SK-N-SH treated with all-trans-retinoic acid at 6 μM for 48 hours (cell line): ENCODE data around the gene TAPBP.
"Not testable (repeated sequence)": the region's sequence is repeated elsewhere in the genome, so short reads cannot be mapped to it uniquely, and the experiment has no call there.

Experiments
- ATAC-seq: fragments of 200-7000 bp; cut with Tn5 transposase; 3 replicates; pipeline ENCODE4 v1.9.1; 2020; ENCODE audit warnings: mild to moderate bottlenecking, moderate library complexity
- BACH2 ChIP-seq: fragments of 250-450 bp; sonication (Bioruptor Pico); IDR thresholded peaks from 2 replicates; pipeline ENCODE4 v1.9.0; 2021; ENCODE audit warnings: mild to moderate bottlenecking, borderline replicate concordance
- CREB5 ChIP-seq: fragments of 250-450 bp; sonication (Bioruptor Pico); IDR thresholded peaks from 2 replicates; pipeline ENCODE4 v1.5.1; 2020; ENCODE audit warnings: low read depth, mild to moderate bottlenecking, moderate library complexity
- CSDC2 ChIP-seq: fragments of 250-450 bp; sonication (Bioruptor Pico); IDR thresholded peaks from 2 replicates; pipeline ENCODE4 v1.5.0; 2020; ENCODE audit warnings: mild to moderate bottlenecking, moderate library complexity
- CSRNP3 ChIP-seq: fragments of 250-450 bp; sonication (Bioruptor Pico); IDR thresholded peaks from 2 replicates; pipeline ENCODE4 v1.5.1; 2021; ENCODE audit warnings: mild to moderate bottlenecking, moderate library complexity
- ISL1 ChIP-seq: fragments of 250-450 bp; sonication (Bioruptor Pico); IDR thresholded peaks from 2 replicates; pipeline ENCODE4 v2.1.2; 2022; ENCODE audit warnings: mild to moderate bottlenecking, moderate library complexity
- OSR1 ChIP-seq: fragments of 250-450 bp; sonication (Bioruptor Pico); IDR thresholded peaks from 2 replicates; pipeline ENCODE4 v1.8.0; 2022; ENCODE audit warnings: moderate library complexity, mild to moderate bottlenecking, inconsistent platforms
- PATZ1 ChIP-seq: fragments of 250-450 bp; sonication (Bioruptor Pico); IDR thresholded peaks from 2 replicates; pipeline ENCODE4 v1.8.0; 2020; ENCODE audit warnings: mild to moderate bottlenecking, moderate library complexity, borderline replicate concordance
- POU6F1 ChIP-seq: fragments of 250-450 bp; sonication (Bioruptor Pico); IDR thresholded peaks from 2 replicates; pipeline ENCODE4 v1.8.0; 2021; ENCODE audit warnings: low read depth, mild to moderate bottlenecking, moderate library complexity, borderline replicate concordance
- PPARA ChIP-seq: fragments of 250-450 bp; sonication (Bioruptor Pico); IDR thresholded peaks from 2 replicates; pipeline ENCODE4 v1.5.0; 2020; ENCODE audit warnings: mild to moderate bottlenecking, borderline replicate concordance
- RARB ChIP-seq: fragments of 250-450 bp; sonication (Bioruptor Pico); IDR thresholded peaks from 2 replicates; pipeline ENCODE4 v1.8.0; 2021; ENCODE audit warnings: mild to moderate bottlenecking, moderate library complexity
- SNAI2 ChIP-seq: fragments of 250-450 bp; sonication (Bioruptor Pico); IDR thresholded peaks from 2 replicates; pipeline ENCODE4 v1.5.0; 2020; ENCODE audit warnings: mild to moderate bottlenecking, moderate library complexity
- TCF4 ChIP-seq: fragments of 250-450 bp; sonication (Bioruptor Pico); IDR thresholded peaks from 2 replicates; pipeline ENCODE4 v1.8.0; 2021; ENCODE audit warnings: mild to moderate bottlenecking, moderate library complexity, borderline replicate concordance
- TOX ChIP-seq: fragments of 250-450 bp; sonication (Bioruptor Pico); IDR thresholded peaks from 2 replicates; pipeline ENCODE4 v1.8.0; 2021; ENCODE audit warnings: mild to moderate bottlenecking, moderate library complexity, borderline replicate concordance
- TSHZ2 ChIP-seq: fragments of 250-450 bp; sonication (Bioruptor Pico); IDR thresholded peaks from 2 replicates; pipeline ENCODE4 v1.5.0; 2020; ENCODE audit warnings: mild to moderate bottlenecking, moderate library complexity
- ZC3H10 ChIP-seq: fragments of 250-450 bp; sonication (Bioruptor Pico); IDR thresholded peaks from 2 replicates; pipeline ENCODE4 v1.5.1; 2021; ENCODE audit warnings: mild to moderate bottlenecking, moderate library complexity
- ZFP30 ChIP-seq: fragments of 450-650 bp; formaldehyde crosslinking; IDR thresholded peaks from 2 replicates; pipeline ENCODE4 v1.5.0; 2022; ENCODE audit warnings: mild to moderate bottlenecking, moderate library complexity
- ZNF565 ChIP-seq: fragments of 450-650 bp; formaldehyde crosslinking; conservative IDR thresholded peaks from 2 replicates; pipeline ENCODE4 v1.5.0; 2020; ENCODE audit warnings: low read depth, mild to moderate bottlenecking, moderate library complexity
- ZNF70 ChIP-seq: fragments of 450-650 bp; formaldehyde crosslinking; IDR thresholded peaks from 2 replicates; pipeline ENCODE4 v1.5.0; 2020; ENCODE audit warnings: mild to moderate bottlenecking, moderate library complexity
- ZNF8 ChIP-seq: fragments of 450-650 bp; formaldehyde crosslinking; IDR thresholded peaks from 2 replicates; pipeline ENCODE4 v1.5.0; 2020; ENCODE audit warnings: mild to moderate bottlenecking, moderate library complexity

The TAPBP gene

GRCh38 chr6:33276864-33277662 lies 36.8 kb downstream of the TAPBP start, which contains the start of gene B3GALT4 (continued):
- TF ChIP-seq CSRNP3 (CRISPR knock-in tag), result peak; percentile 59; the same call in 1 of the 2 replicates
- TF ChIP-seq SNAI2 (CRISPR knock-in tag), result no peak
- peak; percentile 60; the same call in 1 of the 2 replicates for TF ChIP-seq ZFP30 (CRISPR knock-in tag)
- TF ChIP-seq CSDC2 (CRISPR knock-in tag), result 0 out of 2 replicates have a peak, but pooled peaks have one; percentile 53
- TF ChIP-seq ZNF70, result no peak

- no peak for ATAC-seq
- TF ChIP-seq ZC3H10 (CRISPR knock-in tag) (no peak), TOX (CRISPR knock-in tag) (no peak), OSR1 (CRISPR knock-in tag) (no peak), ZFP30 (CRISPR knock-in tag) (no peak), TSHZ2 (CRISPR knock-in tag) (no peak), ISL1 (no peak), CREB5 (no peak), POU6F1 (CRISPR knock-in tag) (no peak), TCF4 (CRISPR knock-in tag) (no peak), CSDC2 (CRISPR knock-in tag) (no peak), ZNF8 (CRISPR knock-in tag) (no peak), ZNF70 (no peak), SNAI2 (CRISPR knock-in tag) (no peak), BACH2 (CRISPR knock-in tag) (no peak), PATZ1 (CRISPR knock-in tag) (no peak), PPARA (CRISPR knock-in tag) (no peak), ZNF565 (CRISPR knock-in tag) (no peak), RARB (CRISPR knock-in tag) (no peak)
- TF ChIP-seq, all 23 proteins: peak for 0
Measured at GRCh38 chr6:33276581-33276863, 37.4 kb downstream of the TAPBP start.

GRCh38 chr6:33275795-33276580 lies 37.9 kb downstream of the TAPBP start:
- ATAC-seq, result not testable (repeated sequence)
